OCI-LY7 (cell line): ENCODE results near the gene ELMOD3.

Experiments
- EZH2phosphoT487 ChIP-seq: fragments of 200-600 bp; sonication (generic); IDR thresholded peaks from 2 replicates; pipeline ENCODE4 v1.6.1; 2018; ENCODE audit warnings: low read depth, borderline replicate concordance, mild to moderate bottlenecking, mixed run types, antibody characterized with exemption, low read length, moderate library complexity, mixed read lengths
- TF ChIP-seq, protein P1 (sequence below): fragments of 200-600 bp; sonication (generic); conservative IDR thresholded peaks from 2 replicates; pipeline ENCODE4 v1.5.1; 2014; ENCODE audit warnings: mild to moderate bottlenecking, antibody characterized with exemption, low read length, moderate library complexity, mixed read lengths

DNA sequence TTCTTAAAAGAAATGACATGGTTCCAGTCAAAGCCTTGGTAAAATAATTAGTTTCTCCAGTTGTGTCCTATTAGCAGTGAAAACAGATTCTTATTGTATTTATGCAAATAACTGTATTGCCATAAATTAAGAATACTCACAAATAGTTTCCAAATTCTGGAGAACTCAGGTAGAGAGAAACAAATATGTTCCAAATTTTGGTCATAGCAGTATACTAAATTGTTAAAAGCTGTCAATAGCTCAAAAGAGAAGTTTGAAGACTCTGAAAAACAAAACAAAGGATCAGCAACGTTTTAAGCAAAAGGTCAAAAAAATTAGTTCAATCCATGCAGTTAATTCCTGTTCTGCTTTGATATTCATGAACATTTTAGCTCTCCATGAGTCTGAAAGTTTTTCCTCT lies 25.5 kb downstream of the ELMOD3 start:
- TF ChIP-seq, protein P1, sequence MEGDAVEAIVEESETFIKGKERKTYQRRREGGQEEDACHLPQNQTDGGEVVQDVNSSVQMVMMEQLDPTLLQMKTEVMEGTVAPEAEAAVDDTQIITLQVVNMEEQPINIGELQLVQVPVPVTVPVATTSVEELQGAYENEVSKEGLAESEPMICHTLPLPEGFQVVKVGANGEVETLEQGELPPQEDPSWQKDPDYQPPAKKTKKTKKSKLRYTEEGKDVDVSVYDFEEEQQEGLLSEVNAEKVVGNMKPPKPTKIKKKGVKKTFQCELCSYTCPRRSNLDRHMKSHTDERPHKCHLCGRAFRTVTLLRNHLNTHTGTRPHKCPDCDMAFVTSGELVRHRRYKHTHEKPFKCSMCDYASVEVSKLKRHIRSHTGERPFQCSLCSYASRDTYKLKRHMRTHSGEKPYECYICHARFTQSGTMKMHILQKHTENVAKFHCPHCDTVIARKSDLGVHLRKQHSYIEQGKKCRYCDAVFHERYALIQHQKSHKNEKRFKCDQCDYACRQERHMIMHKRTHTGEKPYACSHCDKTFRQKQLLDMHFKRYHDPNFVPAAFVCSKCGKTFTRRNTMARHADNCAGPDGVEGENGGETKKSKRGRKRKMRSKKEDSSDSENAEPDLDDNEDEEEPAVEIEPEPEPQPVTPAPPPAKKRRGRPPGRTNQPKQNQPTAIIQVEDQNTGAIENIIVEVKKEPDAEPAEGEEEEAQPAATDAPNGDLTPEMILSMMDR: no peak
- no peak for TF ChIP-seq EZH2phosphoT487
